NCI-H526 treated with DMSO at 0.1 percent for 48 hours (cell line): ENCODE results near the gene ZNF521.
A peak's percentile ranks its signal among the peaks of the same experiment; 100 is the strongest.
"Not testable (repeated sequence)": the region's sequence is repeated elsewhere in the genome, so short reads cannot be mapped to it uniquely, and the experiment has no call there.

Experiments
- DNase-seq: peaks from one replicate; lab custom pipeline; 2025; lab: John Stamatoyannopoulos, UW

ZNF521 gene

DNA sequence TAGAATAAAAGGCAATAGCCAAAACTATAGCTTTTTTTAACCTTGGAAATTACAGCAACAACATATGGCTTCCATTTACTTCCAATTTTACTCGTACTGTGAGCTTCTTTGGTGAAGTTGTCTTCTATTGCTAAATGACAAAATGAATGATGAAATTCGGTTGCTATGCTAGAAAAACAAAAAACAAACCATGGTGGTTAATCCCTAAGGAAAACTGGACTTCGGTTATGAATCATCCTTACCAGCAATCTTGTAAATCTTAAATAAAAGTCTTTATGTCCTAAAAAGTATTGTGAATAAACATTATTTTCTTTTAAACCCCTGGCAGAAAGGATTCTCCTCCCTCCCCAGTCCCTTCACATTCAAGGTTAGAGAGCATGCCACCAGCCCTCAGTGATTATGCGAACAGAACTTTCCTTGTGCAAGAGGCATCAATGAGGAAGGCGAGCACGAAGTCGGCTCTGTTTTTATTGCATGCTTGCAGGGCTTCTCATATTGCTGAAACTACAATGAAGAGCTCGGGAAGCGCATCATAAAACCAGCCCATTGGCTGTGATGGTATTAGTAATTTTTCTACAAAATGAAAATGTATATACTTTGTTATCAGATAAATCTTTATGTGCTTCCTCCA is 62.9 kb downstream of the ZNF521 start:
- DNase-seq, result no peak

DNA sequence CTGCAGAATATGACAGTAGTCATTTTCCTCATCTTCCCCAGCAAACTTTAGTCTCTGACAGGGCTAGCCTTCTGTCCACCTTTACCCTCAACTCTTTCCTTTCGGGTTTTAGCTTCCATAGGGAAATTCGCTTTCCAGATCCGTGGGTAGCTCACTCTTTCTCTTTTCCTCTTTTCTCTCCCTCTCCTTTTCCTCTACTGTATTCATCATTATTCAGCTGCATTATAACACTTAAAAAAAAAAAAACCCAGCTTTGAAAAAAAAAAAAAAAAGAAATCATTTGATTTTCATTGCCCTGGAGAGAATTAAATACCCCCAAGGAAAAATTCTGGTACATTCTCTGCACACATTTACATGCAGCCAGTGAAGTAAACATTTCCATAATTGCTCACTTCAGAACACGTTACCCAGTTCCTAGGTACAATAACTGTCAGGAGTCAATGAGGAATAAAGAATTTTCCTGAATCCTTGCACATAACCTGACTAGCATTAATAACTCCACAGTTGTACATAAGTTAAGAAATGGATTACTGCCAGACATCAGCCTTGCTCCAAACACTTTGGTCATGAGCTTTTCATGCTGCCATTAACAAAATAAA is 63.5 kb downstream of the ZNF521 start:
- peak; percentile 29 for DNase-seq

DNA sequence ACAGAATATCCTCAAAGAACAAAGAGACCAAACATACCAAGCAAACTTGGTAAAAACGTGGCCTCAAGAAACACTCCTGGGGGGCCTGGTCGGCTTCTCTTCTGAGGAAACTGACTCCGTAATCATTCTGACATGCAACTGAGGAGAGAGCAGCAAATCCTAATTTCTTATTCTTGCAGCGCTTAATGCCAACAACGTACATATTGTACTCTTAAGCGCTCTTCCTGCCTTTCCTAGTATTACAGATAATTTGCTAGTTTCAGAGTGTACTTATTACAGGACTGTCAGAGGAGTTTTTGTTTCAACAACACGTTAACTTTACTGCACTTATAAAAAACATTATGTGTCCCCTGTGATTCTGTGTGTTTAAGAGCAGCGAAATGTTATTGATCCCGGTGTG is 64.9 kb downstream of the ZNF521 start:
- no peak for DNase-seq

DNA sequence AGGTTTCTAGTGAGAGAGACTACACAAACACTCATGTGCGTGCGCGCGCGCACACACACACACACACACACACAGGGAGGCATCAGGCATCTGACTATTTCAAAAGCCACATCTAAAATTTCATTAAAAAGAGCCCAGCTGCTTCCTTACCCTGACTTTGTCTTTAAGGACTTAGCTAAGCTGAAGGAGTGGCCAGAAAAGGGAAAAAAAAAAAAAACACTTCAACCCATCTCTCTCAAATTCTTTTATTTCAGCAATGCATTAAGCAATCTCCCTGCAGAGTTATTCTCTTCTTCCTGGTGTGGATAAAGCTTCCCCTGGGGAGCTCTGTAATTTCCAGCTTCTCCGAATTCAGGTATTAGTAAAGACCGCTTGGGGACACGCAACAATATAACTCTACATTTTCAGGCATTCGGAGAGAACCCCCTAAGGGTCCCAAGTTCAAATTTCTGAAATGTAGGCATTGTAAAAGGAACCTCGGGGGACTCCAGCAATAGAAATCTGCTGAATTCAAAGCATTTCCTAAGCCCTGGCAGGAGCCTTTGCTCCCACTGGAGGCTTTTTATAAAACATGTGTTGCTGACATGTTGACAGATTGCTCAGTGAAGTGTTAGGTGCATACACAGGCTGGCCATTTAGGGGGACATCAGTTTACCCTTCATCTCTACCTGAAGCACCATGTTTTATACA is 67.0 kb downstream of the ZNF521 start:
- no peak for DNase-seq

DNA sequence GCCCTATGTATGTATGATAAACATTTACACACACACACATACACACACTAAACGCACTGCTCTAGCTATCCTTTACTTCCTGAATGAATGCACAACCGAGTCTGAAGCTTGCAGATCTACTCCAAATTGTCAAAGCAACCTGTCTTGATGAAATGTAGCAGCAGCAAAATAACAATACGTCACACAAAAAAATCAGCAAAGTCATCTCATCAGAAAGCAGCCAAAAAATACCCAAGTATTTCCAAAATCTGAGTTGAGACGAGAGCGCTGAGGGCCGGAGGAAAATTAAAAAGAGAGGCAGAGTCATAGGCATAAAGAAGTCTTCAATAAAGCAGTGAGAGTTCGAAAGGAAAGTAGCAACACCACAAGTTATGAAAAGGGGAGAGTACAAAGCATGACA is 67.7 kb downstream of the ZNF521 start:
- no peak for DNase-seq

DNA sequence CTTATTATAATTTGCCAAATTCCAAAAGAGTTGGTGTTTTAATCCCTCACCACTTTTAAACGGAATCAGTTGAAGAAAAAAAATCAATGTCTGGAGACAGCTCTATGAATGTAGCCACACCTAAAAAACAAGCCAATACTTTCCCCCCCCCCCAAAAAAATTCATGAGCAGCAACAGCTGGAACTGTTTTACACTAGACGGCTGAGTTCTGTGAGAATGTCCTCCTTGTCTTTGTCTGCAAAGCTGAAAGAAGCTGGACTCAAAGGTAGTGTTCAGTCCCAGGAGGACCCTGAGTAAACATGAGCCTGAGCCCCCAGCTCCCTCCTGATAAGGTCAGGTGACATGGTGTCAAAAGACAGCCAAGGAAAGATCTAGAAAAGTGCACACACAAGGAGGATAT is 68.2 kb downstream of the ZNF521 start:
- no peak for DNase-seq

DNA sequence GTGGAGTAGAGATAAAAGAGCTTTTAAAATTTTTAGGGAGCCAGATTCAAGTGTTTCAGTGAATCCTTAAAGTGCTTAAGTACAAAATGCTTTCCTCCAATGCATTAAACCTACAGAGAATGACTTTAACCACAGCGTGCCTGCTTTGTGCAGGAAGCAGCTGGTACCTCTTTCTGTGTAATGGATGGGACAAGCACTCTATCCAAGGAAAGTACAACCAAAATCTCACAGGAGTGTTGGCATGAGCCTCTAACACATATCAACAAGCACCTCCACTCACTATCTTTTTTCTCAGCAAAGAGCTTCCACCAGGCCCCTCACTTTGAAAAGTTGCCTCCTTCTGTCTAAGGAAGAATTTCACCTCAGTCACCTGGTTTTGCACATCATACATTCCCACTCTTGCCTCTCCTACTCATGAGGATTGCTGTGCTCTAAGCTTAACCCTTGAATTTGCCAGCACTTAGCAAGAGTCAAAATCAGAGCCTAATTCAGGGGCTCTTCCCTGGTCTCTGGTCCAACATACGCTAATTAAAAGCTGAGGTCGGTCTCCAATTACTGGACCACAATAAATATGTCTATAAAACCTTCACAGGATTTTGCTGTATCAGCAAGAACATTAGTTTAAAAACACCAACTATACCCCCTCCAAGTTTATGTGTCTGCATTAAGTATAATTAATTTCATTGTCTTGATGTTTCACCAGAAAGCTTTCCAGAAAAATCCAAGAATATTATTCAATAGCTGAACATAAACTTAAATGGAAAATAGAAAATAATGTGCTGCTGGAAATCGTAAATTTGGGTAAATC is 68.9 kb downstream of the ZNF521 start:
- DNase-seq, result no peak

DNA sequence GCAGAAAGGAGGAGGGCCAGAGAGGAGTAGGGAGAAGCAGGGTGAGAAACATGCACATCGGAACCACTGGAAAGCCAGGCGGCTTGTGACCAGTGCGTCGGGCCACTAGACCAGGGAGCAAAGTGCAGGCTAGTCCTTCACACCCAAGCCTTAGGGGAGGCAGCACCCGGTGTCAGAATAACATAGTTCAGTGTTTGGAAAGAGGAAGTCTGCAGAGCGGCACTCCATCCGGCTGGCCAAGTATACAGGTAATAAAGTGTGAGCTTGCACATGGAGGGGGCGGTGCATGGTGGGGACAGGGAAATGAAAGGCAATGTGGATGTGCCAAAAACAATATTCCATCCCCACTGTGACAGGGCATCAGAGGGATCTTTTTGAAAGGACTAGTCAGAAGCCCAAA is 69.7 kb downstream of the ZNF521 start:
- no peak for DNase-seq

DNA sequence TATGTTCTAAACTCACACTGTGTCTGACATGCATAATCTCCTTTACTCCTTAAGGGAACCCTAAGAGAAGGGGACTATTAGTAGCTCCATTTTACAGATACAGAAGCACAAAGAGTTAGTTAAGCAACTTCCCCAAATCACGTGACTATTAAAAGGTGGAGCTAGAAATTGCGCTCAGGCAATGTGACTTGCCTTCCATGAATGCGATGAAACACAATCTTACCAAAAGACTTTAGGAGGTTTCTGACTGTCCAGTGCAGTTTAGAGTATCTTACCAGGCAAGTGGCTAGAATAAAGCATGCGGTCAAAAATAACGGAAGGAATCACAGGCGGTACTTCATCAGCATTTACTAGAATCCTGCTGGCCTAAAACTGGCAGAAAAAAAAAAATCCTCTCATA is 70.4 kb downstream of the ZNF521 start:
- DNase-seq, result no peak

DNA sequence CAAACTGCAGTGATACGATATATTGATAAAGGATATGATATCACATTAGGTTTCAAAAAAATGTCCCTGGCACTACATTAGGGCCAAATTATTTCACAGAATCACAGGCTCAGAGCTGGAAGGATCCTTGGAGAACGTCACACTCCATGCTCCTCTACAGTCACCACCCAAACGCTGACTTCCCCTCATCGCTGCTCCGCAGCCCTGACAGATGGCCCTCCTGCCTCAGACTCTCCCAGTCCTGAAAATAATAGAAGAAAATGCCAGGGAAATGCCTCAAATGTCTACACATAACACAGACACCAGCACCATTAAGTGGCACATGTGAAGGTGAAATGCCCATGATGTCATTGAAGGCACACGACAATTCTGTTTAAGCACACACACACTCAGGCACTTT is 72.0 kb downstream of the ZNF521 start:
- DNase-seq, result no peak

DNA sequence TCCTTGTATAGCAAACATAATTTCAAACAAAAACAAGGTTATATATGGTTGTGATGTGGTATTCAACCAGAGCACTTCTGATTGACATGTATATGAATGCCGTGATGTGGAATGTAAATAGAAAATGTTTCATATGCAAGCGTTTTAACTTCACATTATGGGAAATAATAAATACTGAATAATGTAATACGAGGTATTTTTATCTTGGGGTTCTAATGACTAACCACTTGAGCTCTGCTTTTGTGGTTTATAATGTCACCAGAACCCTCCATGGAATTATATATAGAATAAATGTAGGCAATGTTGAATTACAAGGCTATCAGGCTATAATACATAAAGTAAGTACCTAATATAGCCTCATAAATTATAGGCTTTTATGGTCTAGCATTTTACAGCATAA is 72.4 kb downstream of the ZNF521 start:
- DNase-seq, result no peak

DNA sequence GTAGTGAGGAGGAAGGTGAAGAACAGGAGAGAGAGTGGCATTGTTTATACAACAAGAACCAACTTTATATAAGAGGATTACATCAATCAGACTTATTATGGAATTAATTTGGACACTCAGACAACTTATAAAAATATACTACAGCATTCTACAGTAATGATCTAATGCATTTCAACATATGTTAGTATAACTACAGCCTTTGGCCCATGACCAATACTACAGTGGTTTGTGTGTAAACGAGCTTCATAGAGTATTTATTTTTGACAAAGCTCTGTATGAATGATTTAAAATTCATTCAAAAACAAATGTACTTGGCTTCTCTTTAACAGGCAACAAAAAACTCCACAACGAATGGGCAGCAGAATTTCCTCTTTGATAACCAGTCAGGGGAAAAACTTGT is 72.8 kb downstream of the ZNF521 start:
- DNase-seq, result no peak

DNA sequence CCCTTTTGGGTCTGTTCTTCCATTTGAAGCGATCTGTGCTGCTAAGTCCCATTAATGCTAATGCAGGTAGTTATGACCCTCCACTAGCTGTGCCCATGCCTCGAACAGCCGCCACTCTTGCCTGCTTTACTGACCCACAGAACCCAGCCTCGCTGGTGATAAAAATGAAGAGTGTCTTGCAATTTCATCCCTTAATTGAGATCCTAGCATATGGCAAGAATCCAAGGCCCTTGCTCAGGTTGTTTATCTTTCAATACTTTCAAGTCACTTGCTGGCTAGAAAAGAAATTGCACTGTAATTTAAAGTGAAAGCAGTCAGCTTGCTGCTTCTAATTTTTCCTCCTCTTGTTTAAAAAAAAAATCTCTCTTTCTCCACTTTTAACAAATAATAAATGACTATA is 73.6 kb downstream of the ZNF521 start:
- DNase-seq, result no peak

DNA sequence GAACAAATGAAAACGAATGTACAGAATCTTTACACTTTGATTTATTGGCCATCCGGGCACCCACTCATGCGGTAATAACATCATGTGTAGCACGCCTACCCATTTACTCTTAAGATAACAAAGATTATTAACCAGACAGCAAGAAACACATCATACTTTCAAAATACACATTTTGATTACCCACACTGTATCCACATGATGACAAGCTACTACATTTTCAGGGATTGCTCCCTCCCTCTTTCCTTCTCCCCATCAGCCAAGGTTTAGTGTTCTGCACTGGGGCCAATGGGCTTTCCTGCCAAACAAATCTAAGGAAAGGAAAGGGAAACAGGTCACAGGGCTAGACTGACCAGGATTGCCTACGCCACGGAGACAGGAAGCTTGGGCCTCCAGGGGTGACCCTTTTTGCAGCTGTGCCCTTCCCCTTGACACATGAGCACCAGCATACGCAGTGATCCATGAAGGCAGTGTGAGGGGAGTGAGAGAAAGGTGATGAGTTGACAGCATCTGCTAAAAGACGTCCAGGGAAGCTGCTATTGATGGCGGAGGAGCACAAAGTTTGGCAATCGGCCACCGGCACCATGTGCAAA is 76.5 kb downstream of the ZNF521 start:
- DNase-seq, result no peak

DNA sequence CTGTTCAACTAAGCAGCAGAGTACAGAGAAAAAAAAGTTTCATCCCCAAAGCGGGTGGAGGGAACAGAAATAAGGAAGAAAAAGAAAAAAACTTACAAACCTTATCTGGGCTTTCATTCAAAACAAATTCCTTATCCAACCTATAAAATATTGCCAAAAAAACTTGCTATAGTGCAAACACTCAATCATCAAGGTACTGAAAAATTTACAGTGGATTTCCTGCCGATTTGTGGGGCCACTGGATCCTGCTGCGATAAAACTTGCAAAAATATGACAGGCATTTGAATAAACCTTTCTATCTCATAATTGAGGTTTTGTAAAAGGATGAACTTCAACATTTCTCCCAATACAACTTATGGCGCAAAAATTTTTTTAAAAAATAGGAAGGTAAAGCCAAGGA is 77.0 kb downstream of the ZNF521 start:
- DNase-seq, result no peak

DNA sequence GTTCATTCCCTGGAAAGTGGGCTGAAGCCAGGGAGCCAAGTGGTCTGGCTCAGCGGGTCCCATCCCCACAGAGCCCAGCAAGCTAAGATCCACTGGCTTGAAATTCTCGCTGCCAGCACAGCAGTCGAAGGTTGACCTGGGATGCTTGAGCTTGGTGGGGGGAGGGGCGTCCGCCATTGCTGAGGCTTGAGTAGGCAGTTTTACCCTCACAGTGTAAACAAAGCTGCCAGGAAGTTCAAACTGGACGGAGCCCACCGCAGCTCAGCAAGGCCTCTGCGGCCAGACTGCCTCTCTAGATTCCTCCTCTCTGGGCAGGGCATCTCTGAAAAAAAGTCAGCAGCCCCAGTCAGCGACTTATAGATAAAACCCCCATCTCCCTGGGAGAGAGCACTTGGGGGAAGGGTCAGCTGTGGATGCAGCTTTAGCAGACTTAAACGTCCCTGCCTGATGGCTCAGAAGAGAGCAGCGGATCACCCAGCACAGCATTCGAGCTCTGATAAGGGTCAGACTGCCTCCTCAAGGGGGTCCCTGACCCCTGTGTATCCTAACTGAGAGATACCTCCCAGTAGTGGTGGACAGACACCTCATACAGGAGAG is 84.9 kb downstream of the ZNF521 start:
- not testable (repeated sequence) for DNase-seq

DNA sequence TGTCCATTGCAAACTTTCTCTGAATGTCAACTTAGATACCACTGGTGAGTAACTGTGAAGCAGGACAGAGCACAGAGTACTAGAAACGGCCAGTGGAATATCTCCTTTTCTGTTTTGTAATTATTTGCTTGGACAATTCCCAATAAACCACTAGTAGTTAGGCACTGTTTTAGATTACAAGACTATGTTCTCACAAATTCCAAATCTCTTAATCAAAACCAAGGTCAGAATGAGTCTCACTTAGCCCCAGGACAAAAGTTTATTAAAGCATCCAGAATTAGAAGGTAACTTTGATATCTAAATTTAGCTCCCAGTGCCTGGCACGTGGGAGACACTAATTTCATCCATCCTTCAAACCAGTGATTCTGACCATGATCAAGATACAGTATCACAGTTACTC is 89.0 kb downstream of the ZNF521 start:
- DNase-seq, result no peak

DNA sequence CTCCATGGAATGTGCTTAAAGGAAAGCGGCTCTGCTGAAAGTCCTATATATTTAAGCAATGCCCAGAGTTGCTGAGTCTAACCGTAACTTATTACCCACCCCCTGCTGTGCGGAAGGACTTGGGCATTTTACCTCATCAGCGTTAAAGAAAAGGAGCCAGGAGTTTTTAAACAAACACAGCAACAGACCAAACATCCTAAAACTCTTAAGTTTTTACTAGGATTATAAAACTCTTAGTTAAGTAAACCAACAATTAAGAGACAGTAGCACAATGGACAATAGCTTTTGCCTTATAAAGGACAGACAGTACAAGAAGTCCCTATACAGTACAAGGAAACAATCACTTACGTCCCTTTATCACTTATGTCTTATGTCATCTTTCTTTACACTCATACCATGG is 90.2 kb downstream of the ZNF521 start:
- no peak for DNase-seq

DNA sequence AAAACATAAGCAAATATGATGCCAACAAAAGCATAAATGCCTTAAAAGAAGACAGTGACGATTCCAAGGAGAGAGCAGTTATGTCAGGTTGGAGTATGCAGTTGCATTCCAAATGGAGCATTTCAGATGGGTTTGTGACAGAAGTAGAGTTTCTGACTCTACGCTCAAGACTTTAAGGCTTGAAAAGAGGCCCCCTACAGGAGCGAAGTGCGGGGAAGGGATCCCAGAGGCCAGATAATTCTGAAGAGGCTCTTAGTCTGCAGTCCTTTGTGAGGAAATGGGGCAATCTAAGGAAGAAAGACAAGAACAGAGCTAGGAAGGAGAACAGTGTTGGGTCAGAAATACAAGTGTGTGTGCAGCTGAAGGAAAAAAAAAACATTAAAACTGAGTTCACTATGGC is 95.5 kb downstream of the ZNF521 start:
- DNase-seq, result no peak

DNA sequence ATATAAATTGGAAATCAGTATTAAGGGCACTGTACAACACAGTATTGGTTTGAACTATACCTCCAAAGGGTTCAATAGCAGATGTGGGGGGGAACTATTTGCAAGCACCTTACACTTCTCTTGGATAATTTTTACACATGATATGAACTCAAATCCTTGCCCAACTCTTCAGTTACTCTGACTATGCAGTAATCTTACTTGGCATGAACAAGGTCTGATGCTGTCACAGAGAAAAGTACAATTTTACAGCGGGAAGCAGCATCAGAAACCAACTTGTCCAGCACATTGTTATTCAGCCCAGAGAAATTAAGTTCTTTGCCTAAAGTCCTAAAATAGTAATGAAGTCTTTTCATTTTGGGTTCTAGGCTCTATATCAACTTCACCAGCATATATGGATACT is 98.2 kb downstream of the ZNF521 start:
- DNase-seq, result no peak

DNA sequence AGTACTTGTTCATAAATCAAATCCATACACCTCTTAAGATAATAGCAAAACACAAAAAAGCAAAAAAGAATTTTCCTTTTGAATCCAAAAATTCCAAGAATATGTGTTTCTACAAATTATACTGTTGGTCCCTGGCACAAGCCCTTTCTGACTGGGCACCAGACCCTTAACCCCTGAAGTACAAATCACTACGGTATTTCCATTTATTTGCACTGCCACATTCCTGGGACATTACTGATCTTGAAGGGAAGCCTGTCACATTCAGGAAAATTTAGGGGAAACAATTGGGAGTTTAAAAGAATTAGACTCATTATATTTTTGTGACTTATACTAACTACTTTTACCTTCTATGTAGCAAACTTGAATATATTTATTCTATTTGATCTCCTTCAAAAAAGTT is 98.8 kb downstream of the ZNF521 start:
- DNase-seq, result no peak

DNA sequence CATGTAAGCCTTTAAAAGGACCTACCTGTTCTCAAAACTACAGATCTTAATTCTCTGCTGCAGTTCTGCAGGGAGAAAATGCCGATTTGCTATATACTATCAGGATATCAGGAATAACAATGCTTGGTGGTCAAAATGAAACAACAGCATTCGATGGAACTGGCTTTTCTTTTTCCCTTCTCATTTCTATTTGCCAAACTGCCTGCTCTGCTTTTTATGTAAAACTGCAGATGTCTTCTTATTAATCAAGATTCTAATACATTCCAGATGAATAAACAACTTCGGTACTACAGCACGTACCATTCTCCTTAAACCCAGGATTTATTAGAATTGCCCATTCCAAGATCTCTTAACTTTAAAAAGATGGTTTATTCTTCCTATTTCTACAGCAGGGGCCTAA is 100.9 kb downstream of the ZNF521 start:
- DNase-seq, result no peak
